CD14-positive monocyte (primary cell): ENCODE results near the gene KISS1R. TPM values are rescaled to one million over a fixed set of nuclear protein-coding genes. Genes with fewer than 3 reads are reported as not detected.
A peak's percentile ranks its signal among the peaks of the same experiment; 100 is the strongest.

Experiments
- DNase-seq, 3 donors: peaks; one replicate each; pipeline ENCODE4 v3.0.0-alpha.2; 2011 to 2022
- H2AFZ ChIP-seq: 2 replicates; pipeline ENCODE4 v1.6.0; 2012; ENCODE audit warnings: mild to moderate bottlenecking, low read depth, low read length, inconsistent platforms; ENCODE audit not compliant: insufficient read depth, poor library complexity, severe bottlenecking
- H3K27ac ChIP-seq, 2 donors: 1 replicate in 1 of 2; 2 replicates in 1 of 2; pipeline ENCODE4 v1.5.1; 2012 to 2013; ENCODE audit warnings: low read length in 2 of 2, control low read depth in 1 of 2, inconsistent platforms in 1 of 2, low read depth in 1 of 2, mild to moderate bottlenecking in 1 of 2
- H3K27me3 ChIP-seq, 2 donors: one replicate each; pipeline versions ENCODE4 v1.6.0 to v1.6.1; 2011 to 2013; ENCODE audit warnings: low read length in 2 of 2; ENCODE audit not compliant: control insufficient read depth in 2 of 2, insufficient read depth in 2 of 2
- H3K36me3 ChIP-seq, 2 donors: replicated peaks in 1 of 2; 1 replicate in 1 of 2; 2 replicates in 1 of 2; pipeline versions ENCODE4 v1.5.1 to v1.6.1; 2012 to 2013; ENCODE audit warnings: low read length in 2 of 2, control low read depth in 1 of 2, inconsistent platforms in 1 of 2, mild to moderate bottlenecking in 1 of 2; ENCODE audit not compliant: insufficient read depth in 2 of 2, control insufficient read depth in 1 of 2
- H3K4me1 ChIP-seq, 2 donors: 1 replicate in 1 of 2; 2 replicates in 1 of 2; pipeline versions ENCODE4 v1.5.1 to v1.6.1; 2012 to 2013; ENCODE audit warnings: low read length in 2 of 2, control low read depth in 1 of 2, inconsistent platforms in 1 of 2, mild to moderate bottlenecking in 1 of 2, moderate library complexity in 1 of 2; ENCODE audit not compliant: insufficient read depth in 2 of 2, control insufficient read depth in 1 of 2
- H3K4me2 ChIP-seq: replicated peaks from 2 replicates; pipeline ENCODE3; 2012; ENCODE audit warnings: low read length, moderate library complexity, mild to moderate bottlenecking; ENCODE audit not compliant: poor library complexity, severe bottlenecking; ENCODE audit errors: extremely low read depth
- H3K4me3 ChIP-seq, 3 experiments: fragments of 200-600 bp in 1 of 3; sonication (generic) in 1 of 3; replicated peaks in 1 of 3; 1 replicate in 2 of 3; 2 replicates in 1 of 3; pipeline ENCODE4 v1.5.1; 2011 to 2013; ENCODE audit warnings: low read length in 3 of 3, mild to moderate bottlenecking in 3 of 3, control low read depth in 2 of 3, low read depth in 2 of 3, inconsistent platforms in 1 of 3, moderate library complexity in 1 of 3
- H3K79me2 ChIP-seq: 2 replicates; pipeline ENCODE4 v1.6.0; 2012; ENCODE audit warnings: mild to moderate bottlenecking, control low read depth, inconsistent platforms, low read length, moderate library complexity; ENCODE audit not compliant: insufficient read depth
- H3K9ac ChIP-seq: 2 replicates; pipeline ENCODE4 v1.6.0; 2017; ENCODE audit warnings: low read length, mild to moderate bottlenecking; ENCODE audit not compliant: insufficient read depth, poor library complexity, severe bottlenecking
- H3K9me3 ChIP-seq, 2 donors: replicated peaks in 1 of 2; 1 replicate in 1 of 2; 2 replicates in 1 of 2; pipeline versions ENCODE4 v1.5.1 to v1.6.1; 2012 to 2013; ENCODE audit warnings: low read length in 2 of 2, control low read depth in 1 of 2; ENCODE audit not compliant: control insufficient read depth in 1 of 2, insufficient read depth in 1 of 2
- H4K20me1 ChIP-seq: 2 replicates; pipeline ENCODE4 v1.6.0; 2012; ENCODE audit warnings: mild to moderate bottlenecking, low read length, control low read depth, moderate library complexity; ENCODE audit not compliant: insufficient read depth
- H3K27ac Mint-ChIP-seq, 7 donors: one replicate each; pipeline ENCODE4 v1.8.0; 2020; ENCODE audit warnings: mild to moderate bottlenecking in 7 of 7, mixed read lengths in 7 of 7, moderate library complexity in 6 of 7, inconsistent platforms in 2 of 7
- H3K27me3 Mint-ChIP-seq, 3 donors: one replicate each; pipeline ENCODE4 v1.8.0; 2021 to 2022; ENCODE audit warnings: low read depth in 3 of 3, mild to moderate bottlenecking in 3 of 3, mixed read lengths in 3 of 3, moderate library complexity in 3 of 3, inconsistent platforms in 1 of 3
- H3K36me3 Mint-ChIP-seq, 2 donors: one replicate each; pipeline ENCODE4 v1.8.0; 2020; ENCODE audit warnings: mixed read lengths in 2 of 2, inconsistent platforms in 1 of 2, mild to moderate bottlenecking in 1 of 2
- H3K4me1 Mint-ChIP-seq: one replicate; pipeline ENCODE4 v1.8.0; 2020; ENCODE audit warnings: mild to moderate bottlenecking, mixed read lengths
- H3K4me3 Mint-ChIP-seq, 2 donors: one replicate each; pipeline ENCODE4 v1.8.0; 2020; ENCODE audit warnings: mild to moderate bottlenecking in 2 of 2, mixed read lengths in 2 of 2, moderate library complexity in 1 of 2
- H3K9me3 Mint-ChIP-seq, 7 donors: one replicate each; pipeline ENCODE4 v1.8.0; 2020 to 2022; ENCODE audit warnings: mixed read lengths in 7 of 7, mild to moderate bottlenecking in 6 of 7, moderate library complexity in 6 of 7, inconsistent platforms in 2 of 7
- WGBS: methylation state at CpG from one replicate; pipeline ENCODE4 v1.1.5; 2013; ENCODE audit warnings: missing lambda C conversion rate; ENCODE audit not compliant: insufficient coverage; 5-methylcytosine and 5-hydroxymethylcytosine counted together
- intact Hi-C, 2 donors: fragments of 100-400 bp; cut with micrococcal nuclease; formaldehyde crosslinking; loops; one replicate each; pipeline versions ENCODE4 v1.15.0 to v1.15.1; 2023
- polyA plus RNA-seq, 3 donors: library from polyadenylated mRNA; depleted of rRNA in 1 of 3; unstranded in 2 of 3; stranded (reverse) in 1 of 3; fragments of 300-500 nt in 2 of 3; fragments of >200 nt in 1 of 3; fragmentation: Illumina TruSeq in 2 of 3; gene quantifications; 1 replicate in 2 of 3; 2 replicates in 1 of 3; pipeline ENCODE4 v1.2.3, GENCODE V29; 2012 to 2021
- TF ChIP-seq, protein P1 (sequence below): fragments of 200-600 bp; IDR thresholded peaks from one replicate; pipeline ENCODE4 v1.8.0; 2022; ENCODE audit warnings: antibody characterized with exemption, mild to moderate bottlenecking

The KISS1R gene
- polyA plus RNA-seq, 3 donors = not detected

DNA sequence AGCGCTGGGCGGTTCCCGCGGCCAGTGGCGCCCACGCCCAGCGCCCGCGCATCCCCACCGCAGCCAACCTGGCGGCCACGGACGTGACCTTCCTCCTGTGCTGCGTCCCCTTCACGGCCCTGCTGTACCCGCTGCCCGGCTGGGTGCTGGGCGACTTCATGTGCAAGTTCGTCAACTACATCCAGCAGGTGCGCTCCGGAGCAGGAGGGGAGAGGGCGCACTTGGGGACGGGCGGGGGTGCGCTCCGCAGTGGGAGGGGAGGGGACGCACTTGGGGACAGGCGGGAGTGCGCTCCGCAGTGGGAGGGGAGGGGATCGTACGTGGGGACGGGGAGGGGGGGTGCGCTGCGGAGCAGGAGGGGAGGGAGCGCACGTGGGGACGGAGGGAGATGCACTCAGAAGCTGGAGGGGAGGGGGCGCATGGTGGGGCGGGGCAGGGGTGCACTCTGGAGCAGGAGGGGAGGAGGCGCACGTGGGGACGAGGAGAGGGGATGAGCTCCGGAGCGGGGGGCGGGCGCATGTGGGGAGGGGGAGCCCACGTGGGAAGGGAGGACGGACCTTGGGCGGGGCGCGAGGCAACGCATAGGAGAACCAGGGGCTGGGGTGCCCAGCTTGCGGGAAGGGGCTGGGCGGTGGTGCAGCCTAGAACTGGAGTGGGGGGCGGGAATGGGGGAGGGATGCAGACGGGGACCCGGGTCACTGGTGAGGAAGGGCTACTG lies 1.5 kb downstream of the KISS1R start:
- H3K27me3 ChIP-seq = peaks cover 23 to 47% of the 10 kb centered on the region in 2 donors
- Mint-ChIP-seq H3K36me3 (peaks cover 0 to 2% of the 10 kb centered on the region in 2 donors), H3K27me3 (peaks cover 45 to 62% (median 56%) of the 10 kb centered on the region in 3 donors), H3K4me1 (peaks cover 31% of the 10 kb centered on the region), H3K27ac (no peak overlapping the region), H3K9me3 (peaks cover 0 to 7% (median 3%) of the 10 kb centered on the region in 7 donors), H3K4me3 (peak overlapping the region in 1 of 2 donors; percentile 63)
- H3K27ac ChIP-seq = no peak overlapping the region
- H3K36me3 ChIP-seq = no peaks in the 10 kb centered on the region
- intact Hi-C loops = loop anchor here in 1 of 2 donors (2.0 kb wide), 1 partner anchor 64 kb away; no protein-coding TSS in a partner anchor
- no peak overlapping the region for H3K9ac ChIP-seq
- WGBS = under 1% methylated on average over 42 of the region's 58 CpGs
- H3K4me3 ChIP-seq = no peak overlapping the region
- peaks cover 2% of the 10 kb centered on the region for H3K79me2 ChIP-seq
- no peaks in the 10 kb centered on the region for H3K9me3 ChIP-seq
- H3K4me2 ChIP-seq = peak overlapping the region; percentile 59
- H4K20me1 ChIP-seq = peaks cover 9% of the 10 kb centered on the region
- TF ChIP-seq, protein P1, sequence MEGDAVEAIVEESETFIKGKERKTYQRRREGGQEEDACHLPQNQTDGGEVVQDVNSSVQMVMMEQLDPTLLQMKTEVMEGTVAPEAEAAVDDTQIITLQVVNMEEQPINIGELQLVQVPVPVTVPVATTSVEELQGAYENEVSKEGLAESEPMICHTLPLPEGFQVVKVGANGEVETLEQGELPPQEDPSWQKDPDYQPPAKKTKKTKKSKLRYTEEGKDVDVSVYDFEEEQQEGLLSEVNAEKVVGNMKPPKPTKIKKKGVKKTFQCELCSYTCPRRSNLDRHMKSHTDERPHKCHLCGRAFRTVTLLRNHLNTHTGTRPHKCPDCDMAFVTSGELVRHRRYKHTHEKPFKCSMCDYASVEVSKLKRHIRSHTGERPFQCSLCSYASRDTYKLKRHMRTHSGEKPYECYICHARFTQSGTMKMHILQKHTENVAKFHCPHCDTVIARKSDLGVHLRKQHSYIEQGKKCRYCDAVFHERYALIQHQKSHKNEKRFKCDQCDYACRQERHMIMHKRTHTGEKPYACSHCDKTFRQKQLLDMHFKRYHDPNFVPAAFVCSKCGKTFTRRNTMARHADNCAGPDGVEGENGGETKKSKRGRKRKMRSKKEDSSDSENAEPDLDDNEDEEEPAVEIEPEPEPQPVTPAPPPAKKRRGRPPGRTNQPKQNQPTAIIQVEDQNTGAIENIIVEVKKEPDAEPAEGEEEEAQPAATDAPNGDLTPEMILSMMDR = no peak
- H2AFZ ChIP-seq = no peak overlapping the region
- no peak for DNase-seq
- H3K4me1 ChIP-seq = peaks cover 41 to 61% of the 10 kb centered on the region in 2 donors

DNA sequence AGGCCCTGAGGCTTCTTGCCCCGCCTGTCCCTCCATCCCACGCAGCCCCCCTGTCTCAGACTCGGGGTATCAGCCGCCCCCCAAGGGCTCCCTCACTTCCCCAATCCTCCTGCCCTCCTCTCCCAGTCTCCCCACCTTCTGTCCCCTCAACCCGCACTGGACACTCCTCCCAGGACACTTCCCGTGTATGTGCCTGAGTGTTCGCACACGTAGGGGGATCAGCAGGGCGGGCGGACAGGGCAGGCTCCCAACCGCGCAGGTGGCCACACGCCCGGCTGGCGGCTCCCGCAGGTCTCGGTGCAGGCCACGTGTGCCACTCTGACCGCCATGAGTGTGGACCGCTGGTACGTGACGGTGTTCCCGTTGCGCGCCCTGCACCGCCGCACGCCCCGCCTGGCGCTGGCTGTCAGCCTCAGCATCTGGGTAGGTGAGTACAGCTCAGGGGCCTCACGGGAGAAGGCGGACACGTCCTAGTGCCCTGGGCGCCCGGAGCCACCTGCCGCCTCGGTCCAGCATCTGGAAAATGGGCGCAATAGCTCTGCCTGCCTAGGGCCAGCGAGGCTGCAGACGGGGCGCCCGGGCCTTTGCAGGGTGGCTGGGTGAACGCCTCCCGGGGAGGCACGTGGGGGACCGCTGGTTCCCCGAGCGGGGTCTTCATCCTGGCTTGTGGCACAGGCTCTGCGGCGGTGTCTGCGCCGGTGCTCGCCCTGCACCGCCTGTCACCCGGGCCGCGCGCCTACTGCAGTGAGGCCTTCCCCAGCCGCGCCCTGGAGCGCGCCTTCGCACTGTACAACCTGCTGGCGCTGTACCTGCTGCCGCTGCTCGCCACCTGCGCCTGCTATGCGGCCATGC lies 2.3 kb downstream of the KISS1R start:
- no peak for DNase-seq
- Mint-ChIP-seq H3K27me3 (peaks cover 45 to 62% (median 56%) of the 10 kb centered on the region in 3 donors), H3K36me3 (peaks cover 0 to 2% of the 10 kb centered on the region in 2 donors), H3K9me3 (peaks cover 0 to 7% (median 3%) of the 10 kb centered on the region in 7 donors), H3K4me1 (peaks cover 35% of the 10 kb centered on the region), H3K4me3 (peak overlapping the region in 1 of 2 donors; percentile 63), H3K27ac (no peak overlapping the region)
- H3K4me2 ChIP-seq = peak overlapping the region; percentile 74
- no peak overlapping the region for H3K9ac ChIP-seq
- H3K9me3 ChIP-seq = no peaks in the 10 kb centered on the region
- intact Hi-C loops = loop anchor here (2.0 to 10.0 kb wide), 4 partner anchors 57 to 325 kb away; partner anchors contain the start of genes ATP5F1D (in 1 of the 2) and MIDN (in 1 of the 2)
- peak overlapping the region; percentile 37 for H2AFZ ChIP-seq
- peaks cover 23 to 47% of the 10 kb centered on the region in 2 donors for H3K27me3 ChIP-seq
- H3K4me3 ChIP-seq = peak overlapping the region in 1 of 3 experiments; percentile 55
- H3K4me1 ChIP-seq = peaks cover 47 to 62% of the 10 kb centered on the region in 2 donors
- TF ChIP-seq, protein P1 = no peak
- 1% methylated on average over 66 of the region's 68 CpGs for WGBS
- H3K79me2 ChIP-seq = peaks cover 8% of the 10 kb centered on the region
- H4K20me1 ChIP-seq = peaks cover 9% of the 10 kb centered on the region
- H3K27ac ChIP-seq = no peak overlapping the region
- no peaks in the 10 kb centered on the region for H3K36me3 ChIP-seq
